GM19463 (cell line): ENCODE measurements around the gene TMIE.

ENCODE experiments used
- ATAC-seq: cut with Tn5 transposase; IDR thresholded peaks from one replicate; pipeline ENCODE4 v1.9.1; 2021; ENCODE audit warnings: mild to moderate bottlenecking, moderate library complexity; ENCODE audit not compliant: unreplicated experiment

TMIE gene

DNA sequence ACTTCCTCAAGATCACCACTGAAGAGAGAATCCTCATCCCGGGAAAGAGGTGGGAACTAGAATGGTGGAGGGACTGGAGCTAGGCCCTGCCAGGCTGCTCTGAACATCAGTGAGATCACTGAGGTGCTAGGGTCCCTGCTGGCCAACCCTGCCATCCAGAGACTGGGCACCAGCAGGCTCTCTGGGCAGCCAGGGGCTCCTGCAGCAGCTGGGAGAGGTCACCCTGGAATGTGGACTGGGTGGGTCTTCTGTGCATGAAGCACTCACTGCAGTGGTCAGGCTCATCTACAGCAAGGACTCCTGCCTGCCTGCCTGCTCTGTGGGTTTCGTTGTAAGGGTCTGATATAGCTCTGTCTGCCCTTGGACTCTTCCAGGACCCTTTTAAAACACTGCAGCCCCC lies 32.6 kb upstream of the TMIE start:
- no peak for ATAC-seq

- no peak for ATAC-seq
Observed at GRCh38 chr3:46669191-46669999, 31.8 kb upstream of the TMIE start.

- ATAC-seq: no peak
Observed at GRCh38 chr3:46670000-46670890, 30.9 kb upstream of the TMIE start.

- no peak for ATAC-seq
Observed at GRCh38 chr3:46670891-46671427, 30.2 kb upstream of the TMIE start.

DNA sequence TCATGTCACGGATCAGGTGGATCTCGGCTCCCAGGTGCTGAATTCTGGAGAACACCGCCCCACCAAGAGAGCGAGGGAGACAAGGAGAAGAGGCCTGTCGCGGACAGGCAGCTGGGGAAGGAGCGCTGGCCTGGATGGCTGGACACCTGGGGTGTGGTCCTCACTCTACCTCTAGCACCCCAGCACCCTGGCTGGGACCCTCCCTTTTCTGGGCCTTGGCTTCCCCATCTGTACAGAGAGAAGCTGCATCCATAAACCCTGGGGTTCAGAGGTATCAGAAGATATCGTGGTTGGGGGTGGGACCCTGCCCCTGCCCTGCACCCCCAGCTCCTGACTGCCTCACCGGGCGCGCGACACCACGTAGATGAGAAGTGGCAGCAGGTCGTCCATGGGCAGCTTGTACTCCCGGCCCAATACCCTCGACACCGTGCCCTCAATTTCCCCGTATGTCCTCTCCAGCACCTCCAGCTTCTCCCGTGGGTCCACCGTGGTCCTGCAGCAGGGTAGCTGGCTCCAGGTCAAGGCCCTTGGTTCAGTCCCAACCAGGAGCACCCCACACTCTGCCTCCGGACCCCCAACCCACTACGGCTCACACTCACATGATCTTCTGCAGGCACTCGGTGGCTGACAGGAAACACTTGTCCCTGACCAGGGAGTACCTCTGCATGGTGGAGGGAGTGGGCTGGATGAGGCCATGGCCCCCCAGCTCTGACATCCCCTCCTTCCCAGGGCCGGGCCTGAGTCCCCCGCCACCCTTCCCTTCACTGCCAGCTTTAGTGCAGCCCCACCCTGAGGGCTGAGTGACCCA lies 29.4 kb upstream of the TMIE start:
- ATAC-seq: no peak

GRCh38 chr3:46672349-46672695 lies 28.9 kb upstream of the TMIE start:
- no peak for ATAC-seq

DNA sequence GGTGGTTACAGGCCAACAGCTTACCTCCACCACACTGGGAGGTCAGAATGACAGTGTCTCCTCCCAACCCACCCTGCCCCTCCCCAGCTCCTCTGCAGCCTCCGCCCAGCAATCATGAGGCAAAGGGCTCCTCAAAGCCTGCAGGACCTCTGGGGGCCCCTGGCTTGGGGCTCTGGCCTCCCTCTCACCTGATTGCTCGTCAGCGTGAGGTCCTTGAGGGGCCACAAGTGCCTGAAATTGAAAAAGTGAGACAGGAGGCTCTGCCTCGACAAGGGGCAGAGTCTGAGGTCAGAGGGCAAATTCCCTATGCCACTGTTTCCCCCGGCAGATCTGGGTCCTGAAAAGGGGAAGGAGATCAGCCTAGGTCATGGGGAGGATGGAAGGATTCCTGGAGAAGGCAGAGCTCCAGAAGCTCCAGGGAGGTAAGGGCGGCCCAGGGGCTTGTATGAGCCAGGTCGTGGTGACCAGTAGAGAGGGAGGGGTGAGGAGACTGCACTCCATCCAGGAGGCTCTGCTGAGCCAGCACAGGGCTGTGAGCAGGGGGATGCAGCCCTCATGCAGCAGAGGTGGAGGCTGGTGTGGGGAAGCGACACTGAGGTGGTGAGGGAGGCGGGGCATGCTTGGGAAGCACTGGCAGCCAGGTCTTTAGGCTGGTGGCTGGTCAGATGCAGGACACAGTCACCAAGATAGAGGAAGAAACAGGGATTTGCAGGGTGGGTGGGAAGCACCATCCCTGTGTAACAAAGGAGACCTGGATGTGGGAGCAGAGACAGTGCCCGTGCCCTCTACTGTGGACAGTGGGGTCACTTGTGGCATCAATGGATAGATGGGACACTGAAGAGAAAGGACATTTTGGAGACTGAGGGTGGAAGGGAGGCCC lies 27.8 kb upstream of the TMIE start:
- ATAC-seq: no peak

- ATAC-seq: no peak
Observed at GRCh38 chr3:46674031-46674845, 27.0 kb upstream of the TMIE start.

- no peak for ATAC-seq
Observed at GRCh38 chr3:46675426-46675825, 25.8 kb upstream of the TMIE start.

GRCh38 chr3:46675843-46676567 lies 25.2 kb upstream of the TMIE start:
- no peak for ATAC-seq

- no peak for ATAC-seq
Observed at GRCh38 chr3:46676601-46677410, 24.4 kb upstream of the TMIE start.

GRCh38 chr3:46677411-46677726 lies 23.8 kb upstream of the TMIE start:
- no peak for ATAC-seq

DNA sequence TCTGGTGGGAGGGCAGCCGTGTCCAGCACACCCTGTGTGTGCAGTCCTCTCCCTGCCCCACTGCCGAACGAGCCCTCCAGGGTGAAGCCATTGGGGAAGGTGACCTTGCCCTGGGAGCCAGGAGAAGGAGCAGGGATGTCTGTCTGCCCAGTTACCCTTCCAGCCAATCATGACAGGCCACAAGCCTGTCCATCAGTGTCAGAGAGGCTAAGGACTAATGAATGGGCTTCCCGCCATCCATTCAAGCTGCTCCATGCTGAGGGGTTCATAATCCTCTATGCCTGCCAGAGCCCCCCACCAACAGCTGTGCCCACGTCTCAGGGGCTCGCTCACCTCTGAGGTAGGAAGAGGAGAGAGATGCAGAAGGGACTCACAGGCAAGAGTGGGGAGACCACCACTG lies 22.9 kb upstream of the TMIE start:
- no peak for ATAC-seq

GRCh38 chr3:46679681-46680080 lies 21.5 kb upstream of the TMIE start:
- ATAC-seq: no peak

DNA sequence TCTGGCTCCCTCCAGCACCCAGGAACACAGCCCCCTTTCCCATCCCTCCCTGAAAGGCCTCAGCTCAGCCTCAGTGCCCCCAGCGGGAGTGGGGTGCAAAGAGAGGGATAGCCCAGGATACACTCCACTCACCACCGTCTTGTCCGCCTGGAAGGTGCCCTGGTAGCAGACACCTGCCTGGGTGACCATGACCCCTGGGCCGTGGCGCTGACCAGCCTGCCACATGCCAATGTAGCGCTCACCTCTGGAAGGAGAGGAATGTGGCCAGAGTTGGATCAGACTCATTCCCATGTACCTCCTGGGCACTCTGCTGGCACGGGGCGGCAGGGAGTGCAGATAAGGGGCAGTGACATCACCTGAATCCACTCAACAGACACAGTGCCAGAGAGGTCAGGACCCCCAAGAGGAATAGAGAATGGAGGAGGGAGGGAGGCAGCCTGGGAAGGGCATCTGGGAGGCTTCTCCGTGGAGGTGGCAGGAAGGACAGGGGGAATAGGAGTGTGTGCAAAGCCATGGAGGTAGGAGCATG lies 20.8 kb upstream of the TMIE start:
- no peak for ATAC-seq

DNA sequence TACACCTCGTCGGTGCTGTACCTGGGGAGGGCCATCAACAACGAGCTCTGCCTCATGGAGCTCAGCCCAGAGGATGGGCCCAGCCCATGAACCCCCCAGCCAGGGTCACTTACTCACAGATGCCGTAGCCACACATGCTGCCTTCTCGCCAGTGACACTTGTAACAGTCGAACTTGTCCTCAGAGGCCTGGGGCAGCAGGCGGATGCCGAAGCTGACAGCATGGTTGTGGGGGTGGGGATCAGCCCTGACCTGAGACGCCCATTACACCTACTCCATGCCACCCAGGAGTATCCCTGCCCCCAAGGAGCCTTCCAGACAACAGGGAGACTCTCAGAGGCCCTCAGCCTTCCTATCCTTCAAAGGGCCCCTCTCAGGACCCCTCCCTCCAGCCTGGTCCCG lies 19.8 kb upstream of the TMIE start:
- no peak for ATAC-seq

GRCh38 chr3:46681856-46682540 lies 19.2 kb upstream of the TMIE start:
- ATAC-seq: no peak
